Daoy (cell line): ENCODE data around the gene PCDHGA8. TPM values are rescaled to one million over a fixed set of nuclear protein-coding genes. Genes with fewer than 3 reads are reported as not detected.
"Not testable (repeated sequence)": the region's sequence is repeated elsewhere in the genome, so short reads cannot be mapped to it uniquely, and the experiment has no call there.

Experiments
- DNase-seq: peaks from one replicate; pipeline ENCODE4 v3.0.0-alpha.2; 2015; ENCODE audit warnings: low read depth
- total RNA-seq: library from RNA; depleted of rRNA; stranded (reverse); fragments of >200 nt; shearing (Covaris generic); gene quantifications from 2 replicates; pipeline ENCODE4 v1.2.3, GENCODE V29; 2014; rRNA removed

The PCDHGA8 gene
- total RNA-seq, 1 experiment from 2014 or later, result 0.06 TPM

DNA sequence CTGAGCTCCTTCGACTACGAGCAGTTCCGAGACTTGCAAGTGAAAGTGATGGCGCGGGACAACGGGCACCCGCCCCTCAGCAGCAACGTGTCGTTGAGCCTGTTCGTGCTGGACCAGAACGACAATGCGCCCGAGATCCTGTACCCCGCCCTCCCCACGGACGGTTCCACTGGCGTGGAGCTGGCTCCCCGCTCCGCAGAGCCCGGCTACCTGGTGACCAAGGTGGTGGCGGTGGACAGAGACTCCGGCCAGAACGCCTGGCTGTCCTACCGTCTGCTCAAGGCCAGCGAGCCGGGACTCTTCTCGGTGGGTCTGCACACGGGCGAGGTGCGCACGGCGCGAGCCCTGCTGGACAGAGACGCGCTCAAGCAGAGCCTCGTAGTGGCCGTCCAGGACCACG, 39.9 kb downstream of the PCDHGA8 start:
- DNase-seq, result not testable (repeated sequence)

DNA sequence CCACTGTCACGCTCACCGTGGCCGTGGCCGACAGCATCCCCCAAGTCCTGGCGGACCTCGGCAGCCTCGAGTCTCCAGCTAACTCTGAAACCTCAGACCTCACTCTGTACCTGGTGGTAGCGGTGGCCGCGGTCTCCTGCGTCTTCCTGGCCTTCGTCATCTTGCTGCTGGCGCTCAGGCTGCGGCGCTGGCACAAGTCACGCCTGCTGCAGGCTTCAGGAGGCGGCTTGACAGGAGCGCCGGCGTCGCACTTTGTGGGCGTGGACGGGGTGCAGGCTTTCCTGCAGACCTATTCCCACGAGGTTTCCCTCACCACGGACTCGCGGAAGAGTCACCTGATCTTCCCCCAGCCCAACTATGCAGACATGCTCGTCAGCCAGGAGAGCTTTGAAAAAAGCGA, 40.3 kb downstream of the PCDHGA8 start:
- DNase-seq, result not testable (repeated sequence)

- DNase-seq, result no peak
Observed at GRCh38 chr5:141434006-141434405, 41.6 kb downstream of the PCDHGA8 start.

DNA sequence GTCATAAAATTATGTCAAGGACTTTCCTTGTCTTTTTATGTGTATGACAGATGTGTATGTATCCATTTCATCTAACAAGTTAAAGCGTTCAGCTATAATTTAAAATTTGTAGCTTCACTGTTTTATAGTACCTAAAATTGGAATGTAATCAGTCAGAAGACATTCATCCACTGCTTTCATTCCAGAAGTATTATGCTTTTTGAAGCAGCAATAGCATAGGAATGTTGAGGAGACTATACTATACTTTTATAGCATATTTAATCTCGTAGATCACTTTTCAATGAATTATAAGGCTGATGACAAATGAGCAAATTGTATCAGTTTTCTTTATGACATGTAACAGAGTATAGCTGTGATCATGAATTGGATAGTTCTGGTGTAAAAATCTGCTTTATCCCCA, 44.8 kb downstream of the PCDHGA8 start:
- DNase-seq, result no peak

GRCh38 chr5:141439411-141440141, 47.1 kb downstream of the PCDHGA8 start:
- no peak for DNase-seq

GRCh38 chr5:141440341-141440740, 47.9 kb downstream of the PCDHGA8 start:
- DNase-seq, result no peak

DNA sequence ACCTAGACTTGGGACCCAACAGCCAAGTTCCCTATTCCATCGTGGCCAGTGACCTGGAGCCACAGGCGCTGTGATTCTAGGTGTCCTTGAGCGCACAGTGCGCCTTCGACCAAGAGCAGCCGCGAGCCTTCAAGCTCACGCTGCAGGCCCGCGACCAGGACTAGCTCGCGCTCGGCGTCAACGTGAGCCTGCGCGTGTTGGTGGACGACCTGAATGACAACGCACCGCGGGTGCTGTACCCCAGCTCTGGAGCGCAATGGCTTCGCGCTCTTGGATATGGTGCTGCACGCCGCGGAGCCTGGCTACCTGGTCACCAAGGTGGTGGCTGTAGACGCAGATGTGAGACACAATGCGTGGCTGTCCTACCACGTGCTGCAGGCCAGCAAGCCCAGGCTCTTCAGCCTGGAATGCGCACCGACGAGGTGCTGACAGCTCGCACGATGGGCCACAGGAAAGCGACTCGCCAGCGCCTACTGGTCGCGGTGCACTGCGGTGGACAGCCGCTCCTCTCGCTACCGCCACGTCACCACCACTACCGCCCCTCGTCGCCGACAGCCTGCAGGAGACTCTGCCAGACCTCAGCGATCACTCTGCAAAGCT, 49.2 kb downstream of the PCDHGA8 start:
- DNase-seq, result no peak

Other genes starting within 250 kb of the PCDHGA8 start
- 0.69 and 2.9 TPM in 2 replicates for gene PCDHB6, start 242.6 kb upstream of the PCDHGA8 start, total RNA-seq
- gene PCDHB7, start 220.0 kb upstream of the PCDHGA8 start, total RNA-seq, result 2.6 and 3.9 TPM in 2 replicates
- 6.7 and 8.3 TPM in 2 replicates for gene PCDHB8, start 214.8 kb upstream of the PCDHGA8 start, total RNA-seq
- gene PCDHB16, start 210.2 kb upstream of the PCDHGA8 start, total RNA-seq, result 4.3 and 4.8 TPM in 2 replicates
- gene PCDHB9, start 205.5 kb upstream of the PCDHGA8 start, total RNA-seq, result 0.40 and 1.6 TPM in 2 replicates
- gene PCDHB10, start 200.3 kb upstream of the PCDHGA8 start, total RNA-seq, result 0.40 and 0.71 TPM in 2 replicates
- 0.40 and 1.1 TPM in 2 replicates for gene PCDHB11, start 193.0 kb upstream of the PCDHGA8 start, total RNA-seq
- gene PCDHB12, start 183.9 kb upstream of the PCDHGA8 start, total RNA-seq, result 2.1 and 3.6 TPM in 2 replicates
- gene PCDHB13, start 178.7 kb upstream of the PCDHGA8 start, total RNA-seq, result 1.7 and 2.1 TPM in 2 replicates
- gene PCDHB14, start 169.3 kb upstream of the PCDHGA8 start, total RNA-seq, result 1.0 and 1.5 TPM in 2 replicates
- gene PCDHB15, start 147.2 kb upstream of the PCDHGA8 start, total RNA-seq, result 0.21 and 0.86 TPM in 2 replicates
- gene SLC25A2, start 88.6 kb upstream of the PCDHGA8 start, total RNA-seq, result 0.11 and 1.8 TPM in 2 replicates
- gene TAF7, start 71.8 kb upstream of the PCDHGA8 start, total RNA-seq, result 55.5 and 57.7 TPM in 2 replicates
- gene PCDHGA1, start 62.1 kb upstream of the PCDHGA8 start, total RNA-seq, result 0.18 and 0.34 TPM in 2 replicates
- gene PCDHGA2, start 53.9 kb upstream of the PCDHGA8 start, total RNA-seq, result 0.15 and 0.74 TPM in 2 replicates
- 0.57 TPM in 1 of 2 replicates, not detected in the other for gene PCDHGA3, start 48.8 kb upstream of the PCDHGA8 start, total RNA-seq
- 1.4 and 1.5 TPM in 2 replicates for gene PCDHGB1, start 42.5 kb upstream of the PCDHGA8 start, total RNA-seq
- gene PCDHGA4, start 37.6 kb upstream of the PCDHGA8 start, total RNA-seq, result 0.63 and 1.6 TPM in 2 replicates
- 0.23 and 0.24 TPM in 2 replicates for gene PCDHGB2, start 32.6 kb upstream of the PCDHGA8 start, total RNA-seq
- gene PCDHGA5, start 28.5 kb upstream of the PCDHGA8 start, total RNA-seq, result 0.23 and 0.39 TPM in 2 replicates
- gene PCDHGB3, start 22.4 kb upstream of the PCDHGA8 start, total RNA-seq, result 0.68 and 1.1 TPM in 2 replicates
- 0.24 and 0.46 TPM in 2 replicates for gene PCDHGA6, start 18.7 kb upstream of the PCDHGA8 start, total RNA-seq
- 0.06 and 0.42 TPM in 2 replicates for gene PCDHGA7, start 9.9 kb upstream of the PCDHGA8 start, total RNA-seq
- gene PCDHGB4, start 4.9 kb upstream of the PCDHGA8 start, total RNA-seq, result 0.06 and 0.09 TPM in 2 replicates
- gene PCDHGB5, start 5.3 kb downstream of the PCDHGA8 start, total RNA-seq, result 0.09 TPM in 1 of 2 replicates, not detected in the other
- 1.2 TPM in 1 of 2 replicates, not detected in the other for gene PCDHGA9, start 10.1 kb downstream of the PCDHGA8 start, total RNA-seq
- 1.3 and 2.5 TPM in 2 replicates for gene PCDHGB6, start 15.4 kb downstream of the PCDHGA8 start, total RNA-seq
- 0.06 and 0.30 TPM in 2 replicates for gene PCDHGA10, start 20.4 kb downstream of the PCDHGA8 start, total RNA-seq
- 0.06 and 0.17 TPM in 2 replicates for gene PCDHGB7, start 25.0 kb downstream of the PCDHGA8 start, total RNA-seq
- 15.0 TPM in 2 replicates for gene PCDHGA11, start 28.4 kb downstream of the PCDHGA8 start, total RNA-seq
- not detected in 2 replicates for gene PCDHGA12, start 37.9 kb downstream of the PCDHGA8 start, total RNA-seq
- 37.0 and 41.5 TPM in 2 replicates for gene PCDHGC3, start 83.3 kb downstream of the PCDHGA8 start, total RNA-seq
- 0.18 and 0.23 TPM in 2 replicates for gene PCDHGC4, start 92.4 kb downstream of the PCDHGA8 start, total RNA-seq
- 0.06 and 0.09 TPM in 2 replicates for gene PCDHGC5, start 96.4 kb downstream of the PCDHGA8 start, total RNA-seq
- 40.7 and 43.5 TPM in 2 replicates for gene DIAPH1, start 226.4 kb downstream of the PCDHGA8 start, total RNA-seq
- gene HDAC3, start 244.2 kb downstream of the PCDHGA8 start, total RNA-seq, result 62.0 and 62.6 TPM in 2 replicates
- gene RELL2, start 244.4 kb downstream of the PCDHGA8 start, total RNA-seq, result 2.6 and 3.4 TPM in 2 replicates